Lung (tissue), 12 donors: ENCODE results near the gene ATOX1. TPM values are rescaled to one million over a fixed set of nuclear protein-coding genes. Genes with fewer than 3 reads are reported as not detected.

ENCODE experiments used
- ATAC-seq: fragments of 200-7000 bp; cut with Tn5 transposase; one replicate; pipeline ENCODE4 v1.9.1; 2020; ENCODE audit warnings: moderate number of reproducible peaks; ENCODE audit not compliant: insufficient read depth, low FRiP score
- DNase-seq, 3 donors: peaks; one replicate each; pipeline ENCODE4 v3.0.0-alpha.2; 2013 to 2017
- H3K27ac ChIP-seq, 2 donors: one replicate each; pipeline ENCODE4 v1.5.1; 2013; ENCODE audit warnings: mild to moderate bottlenecking in 2 of 2, moderate library complexity in 2 of 2, control low read depth in 1 of 2, inconsistent platforms in 1 of 2, low read depth in 1 of 2, low read length in 1 of 2
- H3K27me3 ChIP-seq, 3 donors: one replicate each; pipeline ENCODE4 v1.5.1; 2013; ENCODE audit warnings: low read length in 2 of 3; ENCODE audit not compliant: control insufficient read depth in 3 of 3, insufficient read depth in 3 of 3
- H3K36me3 ChIP-seq, 4 donors: one replicate each; pipeline ENCODE4 v1.5.1; 2013; ENCODE audit warnings: low read length in 4 of 4, mild to moderate bottlenecking in 1 of 4, moderate library complexity in 1 of 4; ENCODE audit not compliant: control insufficient read depth in 4 of 4, insufficient read depth in 4 of 4
- H3K4me1 ChIP-seq, 5 donors: one replicate each; pipeline ENCODE4 v1.5.1; 2013; ENCODE audit warnings: low read length in 5 of 5, mild to moderate bottlenecking in 2 of 5, moderate library complexity in 1 of 5; ENCODE audit not compliant: control insufficient read depth in 5 of 5, insufficient read depth in 5 of 5
- H3K4me3 ChIP-seq: one replicate; pipeline ENCODE4 v1.5.1; 2013; ENCODE audit warnings: mild to moderate bottlenecking, control low read depth, moderate library complexity
- H3K9ac ChIP-seq, 2 donors: one replicate each; pipeline ENCODE4 v1.5.1; 2013; ENCODE audit warnings: low read length in 2 of 2, control low read depth in 1 of 2; ENCODE audit not compliant: insufficient read depth in 1 of 2
- H3K9me3 ChIP-seq, 4 donors: one replicate each; pipeline ENCODE4 v1.5.1; 2013; ENCODE audit warnings: low read length in 3 of 4, mild to moderate bottlenecking in 1 of 4, moderate library complexity in 1 of 4; ENCODE audit not compliant: control insufficient read depth in 4 of 4, insufficient read depth in 3 of 4
- WGBS, 2 donors: extraction: QIAGEN DNeasy Blood & Tissue Kit; methylation state at CpG; one replicate each; pipeline ENCODE4 v1.1.7; 2013; 5-methylcytosine and 5-hydroxymethylcytosine counted together
- polyA plus RNA-seq, 2 donors: library from polyadenylated mRNA; stranded (reverse); fragments of 200-250 nt; gene quantifications; one replicate each; pipeline ENCODE4 v1.2.1, GENCODE V29; 2013
- total RNA-seq, 2 donors: library from RNA; depleted of rRNA in 1 of 2; stranded (reverse); fragments of >200 nt in 1 of 2; gene quantifications; one replicate each; pipeline ENCODE4 v1.2.1, GENCODE V29; 2014 to 2021
- TF ChIP-seq, protein P1 (sequence below): IDR thresholded peaks from 2 replicates; pipeline ENCODE4 v1.5.1; 2012; ENCODE audit warnings: mild to moderate bottlenecking; ENCODE audit errors: control extremely low read depth, extremely low read depth
- donor health status: control.
- donor health status: control.
- donor health status: Bipolar disorder and iron deficiency.
- donor health status: healthy.
- donor health status: DM: yes; HTN: yes; CAD: no.

ATOX1 gene
- total and polyA plus RNA-seq, 4 donors = 65.1 to 225 (median 121) TPM

DNA sequence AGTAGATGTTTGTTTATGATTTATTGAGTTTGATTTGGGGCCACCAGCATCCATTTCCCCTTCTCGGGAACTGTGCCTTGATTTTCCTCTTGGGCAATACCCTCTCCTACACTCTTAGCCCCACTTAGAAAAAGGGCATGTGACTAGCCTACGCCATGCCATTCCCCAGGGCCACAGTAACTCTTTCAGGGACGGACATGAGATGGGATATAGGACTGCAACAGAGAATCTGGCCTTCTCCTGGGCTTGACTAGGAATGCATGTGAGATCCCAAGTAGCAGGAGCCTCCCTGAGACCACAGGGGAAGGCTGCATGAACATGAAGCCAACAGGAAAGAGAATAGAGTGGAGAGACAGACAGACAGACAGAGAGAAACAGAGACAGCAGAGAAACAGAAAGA lies 41.0 kb downstream of the ATOX1 start:
- ATAC-seq = no peak
- Histone ChIP-seq H3K27me3 (no peaks in the 10 kb centered on the region), H3K9ac (no peak overlapping the region), H3K4me1 (no peaks in the 10 kb centered on the region), H3K9me3 (no peaks in the 10 kb centered on the region), H3K27ac (no peak overlapping the region), H3K4me3 (no peak overlapping the region), H3K36me3 (no peaks in the 10 kb centered on the region)
- TF ChIP-seq, protein P1, sequence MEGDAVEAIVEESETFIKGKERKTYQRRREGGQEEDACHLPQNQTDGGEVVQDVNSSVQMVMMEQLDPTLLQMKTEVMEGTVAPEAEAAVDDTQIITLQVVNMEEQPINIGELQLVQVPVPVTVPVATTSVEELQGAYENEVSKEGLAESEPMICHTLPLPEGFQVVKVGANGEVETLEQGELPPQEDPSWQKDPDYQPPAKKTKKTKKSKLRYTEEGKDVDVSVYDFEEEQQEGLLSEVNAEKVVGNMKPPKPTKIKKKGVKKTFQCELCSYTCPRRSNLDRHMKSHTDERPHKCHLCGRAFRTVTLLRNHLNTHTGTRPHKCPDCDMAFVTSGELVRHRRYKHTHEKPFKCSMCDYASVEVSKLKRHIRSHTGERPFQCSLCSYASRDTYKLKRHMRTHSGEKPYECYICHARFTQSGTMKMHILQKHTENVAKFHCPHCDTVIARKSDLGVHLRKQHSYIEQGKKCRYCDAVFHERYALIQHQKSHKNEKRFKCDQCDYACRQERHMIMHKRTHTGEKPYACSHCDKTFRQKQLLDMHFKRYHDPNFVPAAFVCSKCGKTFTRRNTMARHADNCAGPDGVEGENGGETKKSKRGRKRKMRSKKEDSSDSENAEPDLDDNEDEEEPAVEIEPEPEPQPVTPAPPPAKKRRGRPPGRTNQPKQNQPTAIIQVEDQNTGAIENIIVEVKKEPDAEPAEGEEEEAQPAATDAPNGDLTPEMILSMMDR = no peak
- DNase-seq = no peak
- 48 to 55% methylated on average over 3 of the region's 3 CpGs for WGBS, 2 donors

DNA sequence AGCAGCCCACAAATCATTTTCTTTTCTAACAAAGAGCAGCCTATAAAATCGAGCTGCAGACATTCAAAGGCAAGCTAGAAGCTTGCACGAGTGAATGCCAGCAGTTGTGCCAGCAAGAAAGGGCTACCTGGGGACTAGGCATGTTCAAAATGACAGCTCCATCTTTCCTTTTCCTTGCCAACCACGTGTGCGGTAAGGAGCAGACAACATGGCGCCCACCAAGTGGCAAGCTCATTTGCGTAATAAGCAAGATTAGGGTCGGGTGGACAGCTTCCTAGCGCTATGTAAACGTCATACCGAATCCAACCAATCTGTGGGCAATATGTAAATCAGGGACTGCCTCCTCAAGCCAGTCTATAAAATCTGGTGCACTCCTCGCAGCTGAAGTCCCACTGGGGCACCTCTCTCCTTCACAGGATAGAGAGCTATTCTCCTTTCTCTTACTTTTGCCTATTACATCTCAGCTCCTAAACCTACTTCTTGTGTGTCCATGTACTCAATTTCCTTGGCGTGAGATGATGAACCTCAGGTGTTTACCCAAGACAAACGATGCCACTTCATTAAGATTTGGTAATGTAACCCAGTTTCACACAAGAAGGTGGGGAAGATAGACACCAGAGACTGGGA lies 49.2 kb downstream of the ATOX1 start:
- no peaks in the 10 kb centered on the region for H3K9me3 ChIP-seq
- ATAC-seq (no peak), DNase-seq (no peak)
- peaks cover 0 to 3% (median 0%) of the 10 kb centered on the region in 5 donors for H3K4me1 ChIP-seq
- no peak overlapping the region for H3K4me3 ChIP-seq
- no peak overlapping the region for H3K9ac ChIP-seq
- WGBS, 2 donors = 84 to 93% methylated on average over 13 of the region's 13 CpGs
- H3K36me3 ChIP-seq = no peaks in the 10 kb centered on the region
- TF ChIP-seq, protein P1 = no peak
- H3K27ac ChIP-seq = no peak overlapping the region
- no peaks in the 10 kb centered on the region for H3K27me3 ChIP-seq

DNA sequence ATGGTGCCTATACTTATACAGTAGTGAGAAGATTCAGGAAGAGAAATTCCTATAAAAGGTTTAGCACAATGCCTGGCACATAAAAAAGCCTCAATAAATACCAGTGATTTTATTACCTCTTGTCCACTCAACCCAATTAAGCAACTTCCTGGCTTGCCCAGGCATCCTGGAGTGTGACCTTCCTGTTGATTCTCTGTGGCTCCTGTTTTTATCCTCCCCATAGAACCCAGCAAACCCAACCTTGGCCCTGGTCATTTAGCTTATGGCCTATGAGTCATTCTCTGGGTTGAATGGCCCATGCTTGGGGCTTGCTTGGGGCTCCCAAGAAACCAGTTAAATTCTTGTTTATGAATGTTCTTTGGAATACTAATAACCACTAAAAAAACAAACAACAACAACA lies 50.3 kb downstream of the ATOX1 start:
- Histone ChIP-seq H3K27me3 (no peaks in the 10 kb centered on the region), H3K4me3 (no peak overlapping the region), H3K9me3 (no peaks in the 10 kb centered on the region), H3K36me3 (no peaks in the 10 kb centered on the region), H3K9ac (no peak overlapping the region), H3K27ac (no peak overlapping the region), H3K4me1 (peaks cover 0 to 3% (median 0%) of the 10 kb centered on the region in 5 donors)
- TF ChIP-seq, protein P1 = no peak
- no peak for ATAC-seq
- DNase-seq = no peak

DNA sequence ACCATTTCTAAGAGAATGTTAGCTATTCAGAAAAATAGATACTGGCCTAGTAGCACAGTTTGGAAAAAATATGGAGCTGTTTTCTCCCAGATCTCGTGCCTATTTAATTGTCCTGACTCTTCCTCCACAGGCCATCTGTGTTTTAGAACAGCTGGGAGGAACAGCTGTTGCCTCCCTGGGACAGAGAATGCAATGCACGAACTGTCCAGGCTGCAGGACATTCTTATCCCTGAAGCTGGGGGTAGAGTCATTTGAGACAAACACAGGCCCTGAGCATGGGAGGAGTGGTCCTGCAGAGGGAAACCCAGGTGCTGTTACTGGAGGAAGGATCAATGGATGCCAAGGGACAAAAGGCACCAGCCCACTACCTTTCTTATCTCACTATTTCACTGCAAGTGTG lies 50.9 kb downstream of the ATOX1 start:
- Histone ChIP-seq H3K4me3 (no peak overlapping the region), H3K4me1 (peaks cover 0 to 3% (median 0%) of the 10 kb centered on the region in 5 donors), H3K9ac (no peak overlapping the region), H3K27ac (no peak overlapping the region), H3K36me3 (no peaks in the 10 kb centered on the region), H3K9me3 (no peaks in the 10 kb centered on the region), H3K27me3 (no peaks in the 10 kb centered on the region)
- ATAC-seq = no peak
- TF ChIP-seq, protein P1 = no peak
- peak; percentile 56 to 68 (median 67) for DNase-seq
- WGBS, 2 donors = 66 to 80% methylated on average over 2 of the region's 2 CpGs
